ENCODE measurements around the gene LEPROT.

The LEPROT gene

DNA sequence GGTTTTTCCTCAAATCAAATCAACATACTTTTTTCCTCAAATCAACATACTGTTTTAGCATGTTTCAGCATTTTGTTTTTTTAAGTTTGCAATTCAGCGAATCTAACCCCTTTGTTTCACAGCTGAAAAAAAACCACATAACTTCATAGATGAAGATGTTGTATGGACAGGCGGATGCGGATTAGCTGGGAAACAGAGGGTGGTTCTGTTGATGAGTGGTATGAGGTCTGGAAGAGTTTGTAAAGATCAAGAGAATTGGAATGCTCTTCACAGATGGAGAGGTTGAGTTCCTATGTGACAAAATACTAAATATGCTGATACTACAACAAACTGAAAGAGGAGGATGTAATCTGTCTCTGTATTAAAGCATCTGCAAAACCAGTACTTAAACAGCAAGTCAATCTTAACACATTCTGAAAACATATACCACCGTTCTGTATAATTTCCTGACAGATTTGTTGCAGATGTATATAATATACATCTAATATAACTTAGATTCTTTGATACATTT is 10.6 kb upstream of the LEPROT start:
- Histone ChIP-seq H4K20me1 (no peaks in the 10 kb centered on the region), H3K4me3 (no peak overlapping the region), H3K9ac (no peak overlapping the region), H3K4me1 (no peaks in the 10 kb centered on the region), H3K4me2 (no peak overlapping the region), H3K36me3 (no peaks in the 10 kb centered on the region), H3K9me3 (no peaks in the 10 kb centered on the region), H3K27ac (no peak overlapping the region), H3K27me3 (no peaks in the 10 kb centered on the region)
- TF ChIP-seq Cebpa-rat (IDR thresholded peaks at IDR 0.05): no peak

DNA sequence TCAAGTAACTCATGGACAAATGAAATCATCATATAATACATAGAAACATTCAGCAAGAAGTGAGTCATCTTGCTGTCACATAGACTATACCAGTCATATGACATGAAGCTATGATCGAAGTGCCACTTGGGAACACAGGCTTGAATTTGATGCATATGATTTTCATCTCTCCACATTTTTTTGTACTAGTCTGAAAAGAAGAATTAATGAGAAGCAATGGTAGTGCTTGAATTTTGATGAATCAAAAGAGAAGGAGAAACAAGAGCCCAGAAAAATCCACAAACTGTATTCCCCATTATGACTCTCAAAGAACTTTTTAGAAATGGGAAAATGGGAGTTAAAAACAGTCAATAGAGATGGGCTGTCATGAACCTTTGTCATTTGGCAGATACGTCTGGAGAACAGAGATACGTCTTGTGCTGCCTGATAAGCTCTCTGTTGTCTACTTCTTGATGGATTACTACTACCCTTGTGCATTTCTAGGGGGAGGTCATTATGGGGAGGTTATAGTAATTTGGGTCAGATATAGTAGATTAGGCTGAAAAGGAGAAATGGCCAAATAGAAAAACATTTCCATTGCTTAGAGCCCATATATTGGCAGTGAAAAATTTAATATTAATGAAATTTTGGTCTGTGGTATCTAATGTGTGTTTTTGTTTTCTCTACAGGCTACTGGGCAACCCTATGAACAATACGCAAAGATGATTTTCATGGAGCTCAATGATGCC is 8.0 kb upstream of the LEPROT start:
- Histone ChIP-seq H3K4me1 (no peaks in the 10 kb centered on the region), H3K27me3 (no peaks in the 10 kb centered on the region), H3K27ac (no peak overlapping the region), H4K20me1 (no peaks in the 10 kb centered on the region), H3K9ac (no peak overlapping the region), H3K4me3 (no peak overlapping the region), H3K4me2 (no peak overlapping the region), H3K9me3 (no peaks in the 10 kb centered on the region), H3K36me3 (no peaks in the 10 kb centered on the region)
- no peak for TF ChIP-seq Cebpa-rat (IDR thresholded peaks at IDR 0.05)

DNA sequence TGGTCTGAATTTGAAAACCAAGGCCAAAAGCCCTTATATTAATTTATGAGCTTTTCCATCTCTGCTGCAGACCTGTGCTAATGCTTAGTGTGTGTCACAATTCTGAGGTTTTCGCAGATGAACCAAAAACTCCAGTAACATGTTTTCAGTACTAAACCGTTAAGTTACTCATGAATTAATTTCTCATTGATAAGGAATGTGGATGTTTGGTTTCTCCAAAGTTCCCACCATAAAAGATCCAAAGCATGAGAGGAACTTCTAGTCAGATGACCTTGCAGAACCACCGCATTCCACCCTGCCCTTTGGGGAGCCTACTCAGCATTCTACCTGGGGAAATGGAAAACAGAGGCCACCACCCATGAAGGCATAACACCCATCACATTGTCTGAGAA is 7.5 kb upstream of the LEPROT start:
- Histone ChIP-seq H3K9me3 (no peaks in the 10 kb centered on the region), H3K4me2 (no peak overlapping the region), H3K27ac (no peak overlapping the region), H3K27me3 (no peaks in the 10 kb centered on the region), H4K20me1 (no peaks in the 10 kb centered on the region), H3K9ac (no peak overlapping the region), H3K4me3 (no peak overlapping the region), H3K36me3 (no peaks in the 10 kb centered on the region), H3K4me1 (no peaks in the 10 kb centered on the region)
- no peak for TF ChIP-seq Cebpa-rat (IDR thresholded peaks at IDR 0.05)

DNA sequence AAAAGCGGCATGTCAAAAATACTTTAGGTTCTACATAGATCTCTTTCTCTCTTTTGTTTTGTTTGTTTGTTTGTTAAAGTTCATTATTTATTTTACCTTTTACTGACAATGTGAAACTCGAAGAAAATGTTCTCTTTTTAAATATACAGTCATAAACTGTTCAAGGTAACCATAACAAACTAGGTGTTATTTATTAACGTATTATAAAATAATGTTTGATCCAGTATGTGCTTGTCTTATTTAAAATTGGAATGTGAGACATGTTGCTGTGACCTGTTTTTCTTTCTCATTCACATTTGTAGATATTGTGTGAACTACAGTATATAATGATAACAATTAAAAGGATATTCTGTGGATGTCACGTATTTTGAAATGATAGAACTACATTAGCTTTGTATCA is 5.9 kb upstream of the LEPROT start:
- Histone ChIP-seq H3K36me3 (no peaks in the 10 kb centered on the region), H3K4me1 (peaks cover 7% of the 10 kb centered on the region; the same call in 1 of the 2 replicates), H4K20me1 (no peaks in the 10 kb centered on the region), H3K27me3 (no peaks in the 10 kb centered on the region), H3K27ac (no peak overlapping the region), H3K4me3 (no peak overlapping the region), H3K4me2 (no peak overlapping the region), H3K9me3 (no peaks in the 10 kb centered on the region), H3K9ac (no peak overlapping the region)
- TF ChIP-seq Cebpa-rat (IDR thresholded peaks at IDR 0.05): no peak

DNA sequence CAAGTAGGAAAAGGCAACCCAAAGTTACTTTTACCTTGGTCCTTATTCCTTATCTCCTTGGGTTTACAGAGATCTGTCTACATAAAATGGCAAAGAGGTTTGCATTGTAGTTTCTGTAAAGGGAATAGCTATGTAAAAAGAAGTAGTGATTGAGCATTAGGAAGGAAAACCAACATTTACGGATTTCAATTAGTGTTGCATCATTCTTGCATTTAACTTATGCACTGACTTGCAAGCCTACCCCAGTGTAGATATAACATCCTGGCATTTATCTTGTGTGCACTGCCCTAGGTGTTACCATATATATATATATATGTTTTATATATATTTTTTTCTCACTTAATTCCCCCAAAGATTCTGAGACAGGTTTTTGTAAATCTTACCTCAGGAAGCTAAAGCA is 3.7 kb upstream of the LEPROT start:
- H3K4me3 ChIP-seq: no peak overlapping the region
- no peak overlapping the region for H3K9ac ChIP-seq
- H3K4me1 ChIP-seq: peaks cover 11% of the 10 kb centered on the region
- no peaks in the 10 kb centered on the region for H4K20me1 ChIP-seq
- H3K4me2 ChIP-seq: no peak overlapping the region
- TF ChIP-seq Cebpa-rat (IDR thresholded peaks at IDR 0.05): no peak
- H3K36me3 ChIP-seq: no peaks in the 10 kb centered on the region
- no peaks in the 10 kb centered on the region for H3K27me3 ChIP-seq
- H3K27ac ChIP-seq: no peak overlapping the region
- no peaks in the 10 kb centered on the region for H3K9me3 ChIP-seq

DNA sequence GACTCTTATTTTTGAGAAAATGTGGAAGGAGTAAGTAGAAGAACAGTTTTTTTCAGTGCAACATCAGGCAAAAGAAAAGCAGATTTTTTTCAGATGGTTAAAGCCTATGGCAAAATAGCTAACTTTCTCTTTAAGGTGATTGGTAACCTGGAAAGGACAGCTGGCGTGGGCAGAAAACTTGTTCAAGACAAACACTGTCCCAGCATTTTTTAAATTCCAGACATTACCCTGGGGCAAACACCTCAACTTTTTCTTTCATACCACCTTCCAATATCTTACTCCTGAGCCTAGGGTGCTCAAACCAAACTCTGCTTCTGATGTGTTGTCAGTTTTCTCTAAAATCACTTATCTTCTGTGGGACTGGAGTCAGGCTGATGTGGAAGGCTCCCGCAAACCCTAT is 2.7 kb upstream of the LEPROT start:
- no peak overlapping the region for H3K4me2 ChIP-seq

DNA sequence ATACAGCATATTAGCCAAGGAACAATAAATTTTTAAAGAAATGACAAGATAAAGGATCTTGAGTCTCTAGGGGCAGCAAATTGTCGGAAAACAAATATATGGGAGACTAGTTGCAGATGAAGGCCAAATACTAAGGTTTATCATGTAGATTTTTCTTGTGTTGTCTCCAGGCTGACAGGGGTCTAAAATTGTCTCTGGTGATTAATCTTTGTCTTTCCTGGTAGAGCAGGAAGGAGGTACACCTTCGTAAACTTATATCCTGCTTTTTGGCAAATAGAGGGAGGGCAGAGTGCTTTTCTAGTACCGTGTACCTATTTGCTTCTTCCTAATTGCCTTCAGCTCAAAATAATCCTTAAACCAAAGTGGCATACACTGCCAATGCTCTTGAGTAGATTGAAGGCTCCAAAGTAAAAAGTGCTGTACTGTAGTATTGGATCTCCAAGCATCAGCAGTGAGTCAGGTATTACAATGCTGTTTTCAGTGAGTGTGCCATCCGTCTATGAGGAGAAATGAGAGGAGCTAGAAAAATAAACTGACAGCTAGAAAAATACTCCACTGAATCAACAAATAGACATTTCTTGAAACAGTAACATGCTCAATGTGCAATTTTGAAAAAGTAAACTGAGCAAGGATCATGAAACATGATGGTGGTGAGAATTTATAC is 1.8 kb upstream of the LEPROT start:
- Histone ChIP-seq H3K4me1 (peaks cover 21% of the 10 kb centered on the region), H3K27ac (no peak overlapping the region), H3K36me3 (no peaks in the 10 kb centered on the region), H3K4me2 (no peak overlapping the region), H3K27me3 (no peaks in the 10 kb centered on the region), H3K4me3 (no peak overlapping the region), H4K20me1 (no peaks in the 10 kb centered on the region; the same call in 1 of the 2 replicates), H3K9me3 (no peaks in the 10 kb centered on the region), H3K9ac (no peak overlapping the region)
- TF ChIP-seq Cebpa-rat (IDR thresholded peaks at IDR 0.05): no peak

More for the DNA sequence above, 2.7 kb upstream of the LEPROT start:
- Histone ChIP-seq H3K4me1 (peaks cover 20% of the 10 kb centered on the region), H3K4me3 (no peak overlapping the region), H3K9ac (no peak overlapping the region), H3K27ac (no peak overlapping the region), H3K36me3 (no peaks in the 10 kb centered on the region), H3K27me3 (no peaks in the 10 kb centered on the region), H4K20me1 (no peaks in the 10 kb centered on the region; the same call in 1 of the 2 replicates), H3K9me3 (no peaks in the 10 kb centered on the region)
- TF ChIP-seq Cebpa-rat (IDR thresholded peaks at IDR 0.05): no peak

DNA sequence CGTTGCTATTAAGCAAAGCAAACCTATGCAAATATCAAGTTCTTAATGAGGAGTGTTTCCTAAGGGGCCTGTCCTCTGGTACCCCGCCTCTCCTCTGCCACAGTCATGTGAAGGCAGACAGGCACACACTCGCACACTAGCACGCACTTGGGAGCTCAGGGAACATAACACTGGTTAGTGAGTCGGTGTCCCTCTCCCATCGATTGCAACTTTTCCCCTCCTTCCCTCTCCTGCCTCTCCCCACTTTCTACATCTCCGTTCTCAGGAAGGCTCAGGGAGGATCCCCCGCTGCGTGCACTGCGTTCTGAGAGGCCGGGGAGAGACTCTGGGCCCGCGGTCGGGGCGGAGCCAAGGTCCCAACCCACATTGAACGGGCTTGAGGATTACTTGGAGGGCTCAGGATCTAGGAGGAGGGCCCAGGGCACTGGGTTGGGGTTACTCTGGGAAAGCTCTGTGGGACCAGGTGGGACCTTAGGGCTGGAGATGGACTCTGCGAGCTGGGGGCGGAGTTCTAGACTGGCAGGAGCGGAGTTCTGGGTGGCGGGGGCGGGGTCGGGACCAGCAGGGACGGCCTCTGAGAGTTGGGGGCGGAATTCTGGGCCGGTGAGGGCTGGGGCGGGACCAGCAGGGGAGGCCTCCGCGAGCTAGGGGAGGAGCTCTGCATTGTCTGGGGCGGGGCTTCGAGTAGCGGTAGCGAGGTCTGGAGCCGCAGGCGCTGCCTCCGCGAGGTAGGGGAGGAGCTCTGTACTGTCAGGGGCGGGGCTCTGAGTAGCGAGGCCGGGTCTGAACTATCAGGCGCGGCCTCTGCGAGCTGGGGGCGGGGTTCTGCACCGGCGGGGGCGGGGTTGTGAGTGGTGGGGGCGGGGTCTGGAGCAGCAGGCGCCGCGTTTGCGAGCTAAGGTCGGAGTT is 533 bp upstream of the LEPROT start:
- Histone ChIP-seq H3K4me3 (peak overlapping the region; percentile 96), H3K4me1 (peaks cover 21% of the 10 kb centered on the region), H3K9ac (peak overlapping the region; percentile 76), H3K4me2 (peak overlapping the region; percentile 82), H3K27ac (peak overlapping the region; percentile 20; the same call in 1 of the 2 replicates), H4K20me1 (no peaks in the 10 kb centered on the region; the same call in 1 of the 2 replicates), H3K9me3 (no peaks in the 10 kb centered on the region), H3K27me3 (no peaks in the 10 kb centered on the region), H3K36me3 (no peaks in the 10 kb centered on the region; the same call in 1 of the 2 replicates)
- TF ChIP-seq Cebpa-rat (IDR thresholded peaks at IDR 0.05): no peak

- peaks cover 34% of the 10 kb centered on the region for H3K4me1 ChIP-seq
- H3K27me3 ChIP-seq: no peaks in the 10 kb centered on the region
- peak overlapping the region; percentile 76 for H3K4me2 ChIP-seq
- peak overlapping the region; percentile 95 for H3K27ac ChIP-seq
- peak overlapping the region; percentile 96 for H3K4me3 ChIP-seq
- no peak for TF ChIP-seq Cebpa-rat (IDR thresholded peaks at IDR 0.05)
- H3K9me3 ChIP-seq: no peaks in the 10 kb centered on the region
- peak overlapping the region; percentile 95 for H3K9ac ChIP-seq
- H3K36me3 ChIP-seq: peaks cover 15% of the 10 kb centered on the region
- H4K20me1 ChIP-seq: no peaks in the 10 kb centered on the region; the same call in 1 of the 2 replicates
Measured at GRCh38 chr1:65421351-65422025, 1.0 kb downstream of the LEPROT start.
